Panc1 (cell line): ENCODE data around the gene SPECC1. TPM values are rescaled to one million over a fixed set of nuclear protein-coding genes. Genes with fewer than 3 reads are reported as not detected.

Experiments used
- ATAC-seq: fragments of 200-7000 bp; cut with Tn5 transposase; 2 replicates; pipeline ENCODE4 v1.9.1; 2020; ENCODE audit warnings: mild to moderate bottlenecking, moderate library complexity
- BruUV-seq: library from RNA; stranded (reverse); fragments of 400-500 nt; replicated peaks from 2 replicates; lab custom pipeline; 2021; lab: Mats Ljungman, UMichigan
- CTCF ChIA-PET: fragments of 300-600 bp; sonication (Branson Sonifier 250); formaldehyde crosslinking; loops from one replicate; lab custom pipeline; 2022; ENCODE audit warnings: antibody characterized with exemption; lab: Charles Lee
- POLR2A ChIA-PET: fragments of 300-600 bp; sonication (Branson Sonifier 250); formaldehyde crosslinking; loops from one replicate; lab custom pipeline; 2022; ENCODE audit warnings: antibody characterized with exemption; lab: Charles Lee
- DNase-seq: peaks from one replicate; pipeline ENCODE4 v3.0.0-alpha.2; 2010; ENCODE audit warnings: low read depth, low spot score
- H3K27ac ChIP-seq: 2 replicates; pipeline ENCODE4 v1.5.1; 2011; ENCODE audit warnings: mild to moderate bottlenecking, low read length, inconsistent platforms
- H3K27me3 ChIP-seq: fragments of 200-500 bp; sonication (Bioruptor generic); 2 replicates; pipeline ENCODE4 v1.6.0; 2014; ENCODE audit warnings: low read length, inconsistent platforms; ENCODE audit not compliant: control insufficient read depth, insufficient read depth
- H3K36me3 ChIP-seq: fragments of 200-500 bp; sonication (Bioruptor generic); 2 replicates; pipeline ENCODE4 v1.5.1; 2014; ENCODE audit warnings: inconsistent platforms, mild to moderate bottlenecking, low read length, moderate library complexity; ENCODE audit not compliant: control insufficient read depth, insufficient read depth
- H3K4me1 ChIP-seq: 2 replicates; pipeline ENCODE4 v1.5.1; 2011; ENCODE audit warnings: inconsistent platforms, mild to moderate bottlenecking, low read length, moderate library complexity; ENCODE audit not compliant: control insufficient read depth, insufficient read depth
- H3K4me3 ChIP-seq, 2 experiments: 2 replicates each; pipeline ENCODE4 v1.5.1; 2011 to 2012; ENCODE audit warnings: low read depth in 2 of 2, low read length in 2 of 2, mild to moderate bottlenecking in 2 of 2, inconsistent platforms in 1 of 2, moderate library complexity in 1 of 2
- H3K9me3 ChIP-seq: fragments of 200-500 bp; sonication (Bioruptor generic); 2 replicates; pipeline ENCODE4 v1.5.1; 2014; ENCODE audit warnings: low read depth, mild to moderate bottlenecking, inconsistent platforms, low read length, moderate library complexity; ENCODE audit not compliant: control insufficient read depth, insufficient read depth
- POLR2AphosphoS5 ChIP-seq: IDR thresholded peaks from 2 replicates; pipeline ENCODE4 v1.6.1; 2012; ENCODE audit warnings: mild to moderate bottlenecking, low read depth, low read length, moderate library complexity
- SIN3A ChIP-seq: IDR thresholded peaks from 2 replicates; pipeline ENCODE4 v1.6.1; 2012; ENCODE audit warnings: low read depth, mild to moderate bottlenecking, low read length, moderate library complexity, borderline replicate concordance; ENCODE audit not compliant: insufficient read depth
- TCF7L2 ChIP-seq: IDR thresholded peaks from 2 replicates; pipeline ENCODE4 v1.6.1; 2011; ENCODE audit warnings: mild to moderate bottlenecking, low read depth, low read length, inconsistent platforms
- in situ Hi-C: cut with HindIII; loops from 2 replicates; pipeline ENCODE4 v1.10.0; 2016; ENCODE audit warnings: low sequenced_read_pairs, low pct_unique_long_range_greater_than_20kb
- intact Hi-C: fragments of 100-400 bp; cut with micrococcal nuclease; formaldehyde crosslinking; loops from one replicate; pipeline ENCODE4 v1.10.0; 2022; ENCODE audit not compliant: unreplicated experiment
- total RNA-seq: library from RNA; stranded (reverse); gene quantifications from one replicate; pipeline ENCODE4 v1.2.1, GENCODE V29; 2021; ENCODE audit not compliant: unreplicated experiment
- TF ChIP-seq, protein P1 (sequence below): fragments of 450-650 bp; IDR thresholded peaks from 2 replicates; pipeline ENCODE4 v1.5.1; 2017; ENCODE audit warnings: mild to moderate bottlenecking
- TF ChIP-seq, protein P2 (sequence below), 2 experiments: IDR thresholded peaks; 2 replicates each; pipeline ENCODE4 v1.6.1; 2011 to 2012; ENCODE audit warnings: low read depth in 2 of 2, control low read depth in 1 of 2, low read length in 1 of 2, mild to moderate bottlenecking in 1 of 2, moderate library complexity in 1 of 2; ENCODE audit not compliant: insufficient read depth in 1 of 2

SPECC1 gene
- total RNA-seq, 1 experiment from 2014 or later = 80.8 TPM

GRCh38 chr17:20086416-20087076, 77.4 kb downstream of the SPECC1 start:
- Histone ChIP-seq H3K27me3 (no peaks in the 10 kb centered on the region), H3K4me3 (no peak overlapping the region), H3K9me3 (no peaks in the 10 kb centered on the region), H3K4me1 (peaks cover 16% of the 10 kb centered on the region), H3K27ac (no peak overlapping the region), H3K36me3 (no peaks in the 10 kb centered on the region)
- intact Hi-C loops = no loop called here
- in situ Hi-C loops = no loop called here
- BruUV-seq = no TSS peak
- POLR2A ChIA-PET = no interaction called here
- no peak for ATAC-seq
- no peak for DNase-seq
- TF ChIP-seq, protein P1, sequence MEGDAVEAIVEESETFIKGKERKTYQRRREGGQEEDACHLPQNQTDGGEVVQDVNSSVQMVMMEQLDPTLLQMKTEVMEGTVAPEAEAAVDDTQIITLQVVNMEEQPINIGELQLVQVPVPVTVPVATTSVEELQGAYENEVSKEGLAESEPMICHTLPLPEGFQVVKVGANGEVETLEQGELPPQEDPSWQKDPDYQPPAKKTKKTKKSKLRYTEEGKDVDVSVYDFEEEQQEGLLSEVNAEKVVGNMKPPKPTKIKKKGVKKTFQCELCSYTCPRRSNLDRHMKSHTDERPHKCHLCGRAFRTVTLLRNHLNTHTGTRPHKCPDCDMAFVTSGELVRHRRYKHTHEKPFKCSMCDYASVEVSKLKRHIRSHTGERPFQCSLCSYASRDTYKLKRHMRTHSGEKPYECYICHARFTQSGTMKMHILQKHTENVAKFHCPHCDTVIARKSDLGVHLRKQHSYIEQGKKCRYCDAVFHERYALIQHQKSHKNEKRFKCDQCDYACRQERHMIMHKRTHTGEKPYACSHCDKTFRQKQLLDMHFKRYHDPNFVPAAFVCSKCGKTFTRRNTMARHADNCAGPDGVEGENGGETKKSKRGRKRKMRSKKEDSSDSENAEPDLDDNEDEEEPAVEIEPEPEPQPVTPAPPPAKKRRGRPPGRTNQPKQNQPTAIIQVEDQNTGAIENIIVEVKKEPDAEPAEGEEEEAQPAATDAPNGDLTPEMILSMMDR = no peak
- TF ChIP-seq, protein P2, sequence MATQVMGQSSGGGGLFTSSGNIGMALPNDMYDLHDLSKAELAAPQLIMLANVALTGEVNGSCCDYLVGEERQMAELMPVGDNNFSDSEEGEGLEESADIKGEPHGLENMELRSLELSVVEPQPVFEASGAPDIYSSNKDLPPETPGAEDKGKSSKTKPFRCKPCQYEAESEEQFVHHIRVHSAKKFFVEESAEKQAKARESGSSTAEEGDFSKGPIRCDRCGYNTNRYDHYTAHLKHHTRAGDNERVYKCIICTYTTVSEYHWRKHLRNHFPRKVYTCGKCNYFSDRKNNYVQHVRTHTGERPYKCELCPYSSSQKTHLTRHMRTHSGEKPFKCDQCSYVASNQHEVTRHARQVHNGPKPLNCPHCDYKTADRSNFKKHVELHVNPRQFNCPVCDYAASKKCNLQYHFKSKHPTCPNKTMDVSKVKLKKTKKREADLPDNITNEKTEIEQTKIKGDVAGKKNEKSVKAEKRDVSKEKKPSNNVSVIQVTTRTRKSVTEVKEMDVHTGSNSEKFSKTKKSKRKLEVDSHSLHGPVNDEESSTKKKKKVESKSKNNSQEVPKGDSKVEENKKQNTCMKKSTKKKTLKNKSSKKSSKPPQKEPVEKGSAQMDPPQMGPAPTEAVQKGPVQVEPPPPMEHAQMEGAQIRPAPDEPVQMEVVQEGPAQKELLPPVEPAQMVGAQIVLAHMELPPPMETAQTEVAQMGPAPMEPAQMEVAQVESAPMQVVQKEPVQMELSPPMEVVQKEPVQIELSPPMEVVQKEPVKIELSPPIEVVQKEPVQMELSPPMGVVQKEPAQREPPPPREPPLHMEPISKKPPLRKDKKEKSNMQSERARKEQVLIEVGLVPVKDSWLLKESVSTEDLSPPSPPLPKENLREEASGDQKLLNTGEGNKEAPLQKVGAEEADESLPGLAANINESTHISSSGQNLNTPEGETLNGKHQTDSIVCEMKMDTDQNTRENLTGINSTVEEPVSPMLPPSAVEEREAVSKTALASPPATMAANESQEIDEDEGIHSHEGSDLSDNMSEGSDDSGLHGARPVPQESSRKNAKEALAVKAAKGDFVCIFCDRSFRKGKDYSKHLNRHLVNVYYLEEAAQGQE (IDR thresholded peaks at IDR 0.05; ENCODE audit: insufficient read depth in 1 of 2, low read depth in 2 of 2, low read length in 1 of 2) = no peak
- TF ChIP-seq POLR2AphosphoS5 = no peak
- TF ChIP-seq SIN3A = no peak
- no peak for TF ChIP-seq TCF7L2
- CTCF ChIA-PET = no interaction called here

DNA sequence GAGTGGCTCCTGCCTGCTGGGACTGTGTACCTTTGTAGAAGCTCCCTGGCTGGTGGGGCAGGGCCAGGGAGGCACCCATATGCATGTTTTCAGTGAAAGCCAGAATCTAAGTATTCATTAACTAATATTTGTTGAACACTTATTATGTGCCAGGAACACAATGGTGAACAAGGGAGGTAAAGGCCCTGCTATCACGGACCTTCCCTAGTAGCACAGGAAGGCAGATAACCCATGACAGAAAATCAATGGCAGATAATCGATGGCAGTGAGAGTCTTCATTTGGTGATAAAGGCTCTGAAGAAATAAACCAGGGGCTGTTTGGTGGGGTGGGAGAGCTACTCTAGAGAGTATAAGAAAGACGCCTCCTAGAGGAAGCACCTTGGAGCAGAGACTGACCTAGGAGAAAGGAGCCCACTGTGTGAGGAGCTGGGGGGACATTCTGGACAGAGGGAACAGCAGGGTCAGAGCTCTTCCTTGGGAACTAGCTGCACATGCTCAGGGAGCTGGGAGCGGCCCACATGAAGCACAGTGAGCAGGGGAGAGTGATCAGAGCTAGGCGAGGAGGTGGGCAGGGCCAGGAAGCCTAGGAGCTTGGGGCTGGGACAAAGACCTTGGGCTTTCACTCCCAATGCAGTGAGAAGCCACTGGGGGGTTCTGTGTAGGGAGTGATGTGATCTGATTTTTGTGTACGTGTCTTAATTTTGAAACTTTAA, 78.5 kb downstream of the SPECC1 start:
- POLR2A ChIA-PET = no interaction called here
- H3K27ac ChIP-seq = peak overlapping the region; percentile 61; the same call in 1 of the 2 replicates
- CTCF ChIA-PET = no interaction called here
- no peak overlapping the region for H3K4me3 ChIP-seq
- intact Hi-C loops = no loop called here
- DNase-seq = no peak
- ATAC-seq = no peak
- TF ChIP-seq SIN3A (no peak), POLR2AphosphoS5 (no peak), TCF7L2 (no peak)
- TF ChIP-seq, protein P1 = no peak
- TF ChIP-seq, protein P2 (IDR thresholded peaks at IDR 0.05; ENCODE audit: insufficient read depth in 1 of 2, low read depth in 2 of 2, low read length in 1 of 2) = no peak
- no peaks in the 10 kb centered on the region for H3K36me3 ChIP-seq
- H3K9me3 ChIP-seq = no peaks in the 10 kb centered on the region
- BruUV-seq = no TSS peak
- peaks cover 28% of the 10 kb centered on the region for H3K4me1 ChIP-seq
- no peaks in the 10 kb centered on the region for H3K27me3 ChIP-seq
- in situ Hi-C loops = no loop called here
